Activated naive CD4-positive, alpha-beta T cell treated with anti-CD3 and anti-CD28 coated beads for 36 hours (primary cell): ENCODE measurements around the gene UTP11. TPM values are rescaled to one million over a fixed set of nuclear protein-coding genes. Genes with fewer than 3 reads are reported as not detected.

ENCODE experiments used
- CTCF ChIA-PET: fragments of 350-600 bp; sonication (Branson Sonifier 250); formaldehyde crosslinking; loops from one replicate; lab custom pipeline; 2021; ENCODE audit warnings: antibody characterized with exemption; lab: Charles Lee
- DNase-seq: peaks from one replicate; pipeline ENCODE4 v3.0.0-alpha.2; 2020
- H3K27ac Mint-ChIP-seq: one replicate; pipeline ENCODE4 v1.8.0; 2021; ENCODE audit warnings: mild to moderate bottlenecking, mixed read lengths
- H3K27me3 Mint-ChIP-seq: one replicate; pipeline ENCODE4 v1.8.0; 2021; ENCODE audit warnings: low read depth, mixed read lengths
- H3K36me3 Mint-ChIP-seq: one replicate; pipeline ENCODE4 v1.8.0; 2021; ENCODE audit warnings: low read depth, mixed read lengths
- H3K4me1 Mint-ChIP-seq: one replicate; pipeline ENCODE4 v1.8.0; 2021; ENCODE audit warnings: low read depth, mixed read lengths
- H3K4me3 Mint-ChIP-seq: one replicate; pipeline ENCODE4 v1.8.0; 2021; ENCODE audit warnings: mild to moderate bottlenecking, moderate library complexity, mixed read lengths
- H3K9me3 Mint-ChIP-seq: one replicate; pipeline ENCODE4 v1.8.0; 2021; ENCODE audit warnings: mixed read lengths
- intact Hi-C: fragments of 100-400 bp; cut with micrococcal nuclease; formaldehyde crosslinking; loops from one replicate; pipeline ENCODE4 v1.15.1; 2023
- total RNA-seq, 2 experiments: library from RNA; stranded (reverse); gene quantifications; one replicate each; pipeline ENCODE4 v1.2.3, GENCODE V29; 2021

Gene UTP11
- total RNA-seq, 2 experiments from 2014 or later = 49.7 to 49.8 TPM

- DNase-seq = no peak
- Mint-ChIP-seq H3K27me3 (peaks cover 53% of the 10 kb centered on the region), H3K4me3 (no peak overlapping the region), H3K27ac (no peak overlapping the region), H3K9me3 (no peaks in the 10 kb centered on the region), H3K36me3 (no peaks in the 10 kb centered on the region), H3K4me1 (peaks cover 9% of the 10 kb centered on the region)
- intact Hi-C loops = loop anchor here (5.0 kb wide), 1 partner anchor 780 kb away; no protein-coding TSS in a partner anchor
- CTCF ChIA-PET = interaction anchor here (0.5 to 0.6 kb wide), 2 partner anchors 25 to 240 kb away, joined by 3 to 6 read pairs; no protein-coding TSS in a partner anchor
Observed at GRCh38 chr1:38041936-38042834, 29.7 kb downstream of the UTP11 start.

GRCh38 chr1:38043036-38043747, 30.7 kb downstream of the UTP11 start:
- Mint-ChIP-seq H3K4me3 (no peak overlapping the region), H3K27ac (no peak overlapping the region)

GRCh38 chr1:38044221-38045215, 32.0 kb downstream of the UTP11 start:
- intact Hi-C loops = loop anchor here (5.0 kb wide), 1 partner anchor 778 kb away; no protein-coding TSS in a partner anchor
- no peak overlapping the region for H3K27ac Mint-ChIP-seq
- no peaks in the 10 kb centered on the region for H3K36me3 Mint-ChIP-seq
- no peaks in the 10 kb centered on the region for H3K9me3 Mint-ChIP-seq
- no peak for DNase-seq
- CTCF ChIA-PET = interaction anchor here (0.7 kb wide), 1 partner anchor 10 kb away, joined by 3 read pairs; no protein-coding TSS in a partner anchor
- peaks cover 65% of the 10 kb centered on the region for H3K27me3 Mint-ChIP-seq
- peak overlapping the region; percentile 26 for H3K4me3 Mint-ChIP-seq
- H3K4me1 Mint-ChIP-seq = peaks cover 9% of the 10 kb centered on the region

More at GRCh38 chr1:38043036-38043747, 30.7 kb downstream of the UTP11 start:
- no peaks in the 10 kb centered on the region for H3K36me3 Mint-ChIP-seq
- intact Hi-C loops = loop anchor here (5.0 kb wide), 1 partner anchor 779 kb away; no protein-coding TSS in a partner anchor
- H3K9me3 Mint-ChIP-seq = no peaks in the 10 kb centered on the region
- CTCF ChIA-PET = interaction anchor here (0.5 kb wide), 1 partner anchor 24 kb away, joined by 3 read pairs; no protein-coding TSS in a partner anchor
- peaks cover 63% of the 10 kb centered on the region for H3K27me3 Mint-ChIP-seq
- no peak for DNase-seq
- H3K4me1 Mint-ChIP-seq = peaks cover 9% of the 10 kb centered on the region

DNA sequence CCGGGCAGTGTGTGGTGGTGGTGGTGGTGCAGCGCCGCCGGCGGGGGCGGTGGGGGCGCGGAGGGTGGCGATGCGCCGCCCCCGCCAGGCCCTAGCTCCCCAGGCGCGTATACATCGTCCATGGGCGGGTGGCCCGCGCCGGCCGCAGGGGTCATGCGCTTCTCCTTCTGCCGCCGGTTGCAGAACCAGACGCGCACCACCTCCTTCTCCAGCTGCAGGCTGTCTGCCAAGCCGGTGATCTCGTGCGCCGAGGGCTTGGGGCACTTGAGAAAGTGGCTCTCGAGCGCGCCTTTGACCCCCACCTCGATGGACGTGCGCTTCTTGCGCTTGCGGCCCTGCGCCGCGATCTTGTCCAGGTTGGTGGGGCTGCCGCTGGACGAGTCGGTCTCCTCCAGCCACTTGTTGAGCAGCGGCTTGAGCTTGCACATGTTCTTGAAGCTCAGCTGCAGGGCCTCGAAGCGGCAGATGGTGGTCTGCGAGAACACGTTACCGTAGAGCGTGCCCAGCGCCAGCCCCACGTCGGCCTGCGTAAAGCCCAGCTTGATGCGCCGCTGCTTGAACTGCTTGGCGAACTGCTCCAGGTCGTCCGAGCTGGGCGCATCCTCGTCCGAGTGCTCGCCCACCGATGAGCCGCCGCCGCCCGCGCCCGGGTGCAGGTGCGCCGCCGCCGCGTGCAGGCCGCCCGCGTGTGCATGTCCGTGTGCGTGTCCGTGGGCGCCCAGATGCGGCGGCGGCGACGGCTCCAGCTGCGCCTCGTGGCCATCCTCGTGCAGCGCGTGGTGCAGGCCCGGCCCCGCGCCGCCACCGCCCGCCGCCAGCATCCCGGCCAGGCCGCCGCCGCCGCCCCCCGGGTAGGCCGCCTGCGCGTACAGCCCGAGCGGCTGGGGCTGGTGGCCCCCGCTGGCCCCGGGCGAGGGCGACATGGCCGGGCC, 33.1 kb downstream of the UTP11 start:
- no peak for DNase-seq
- intact Hi-C loops = loop anchor here (2.0 kb wide), 1 partner anchor 15 kb away; no protein-coding TSS in a partner anchor
- CTCF ChIA-PET = interaction anchor here (0.7 kb wide), 1 partner anchor 12 kb away, joined by 3 read pairs; no protein-coding TSS in a partner anchor
- Mint-ChIP-seq H3K27ac (no peak overlapping the region), H3K4me3 (peak overlapping the region; percentile 14), H3K27me3 (peaks cover 57% of the 10 kb centered on the region), H3K36me3 (no peaks in the 10 kb centered on the region), H3K4me1 (peaks cover 9% of the 10 kb centered on the region), H3K9me3 (no peaks in the 10 kb centered on the region)

GRCh38 chr1:38046333-38046883, 33.9 kb downstream of the UTP11 start, which contains the start of gene POU3F1:
Gene POU3F1 (minus strand): TSS chr1:38046793. CDS start chr1:38046743, 50 bp downstream.
- no peak within 1 kb of the TSS for H3K27ac Mint-ChIP-seq
- CTCF ChIA-PET = no interaction called here

GRCh38 chr1:38046884-38047602, 34.5 kb downstream of the UTP11 start:
- H3K4me1 Mint-ChIP-seq = peaks cover 9% of the 10 kb centered on the region
- no peaks in the 10 kb centered on the region for H3K36me3 Mint-ChIP-seq

More at GRCh38 chr1:38046333-38046883, 33.9 kb downstream of the UTP11 start, which contains the start of gene POU3F1:
- peak; percentile 63 for DNase-seq
- Mint-ChIP-seq H3K9me3 (no peaks in the 10 kb centered on the region), H3K36me3 (no peaks in the 10 kb centered on the region), H3K4me3 (peak within 1 kb of the TSS; percentile 65), H3K27me3 (peaks cover 49% of the 10 kb centered on the region), H3K4me1 (peaks cover 9% of the 10 kb centered on the region)
- intact Hi-C loops = loop anchor here (2.0 kb wide), 1 partner anchor 16 kb away; no protein-coding TSS in a partner anchor

GRCh38 chr1:38047603-38048141, 35.1 kb downstream of the UTP11 start:
- Mint-ChIP-seq H3K27me3 (peaks cover 38% of the 10 kb centered on the region), H3K4me1 (peaks cover 10% of the 10 kb centered on the region), H3K27ac (no peak overlapping the region), H3K36me3 (no peaks in the 10 kb centered on the region), H3K9me3 (no peaks in the 10 kb centered on the region), H3K4me3 (peak overlapping the region; percentile 65)
- CTCF ChIA-PET = interaction anchor here (1.1 to 1.6 kb wide), 2 partner anchors 18 to 20 kb away, joined by 8 read pairs; no protein-coding TSS in a partner anchor
- no peak for DNase-seq
- intact Hi-C loops = loop anchor here (2.0 kb wide), 1 partner anchor 17 kb away; no protein-coding TSS in a partner anchor

More at GRCh38 chr1:38046884-38047602, 34.5 kb downstream of the UTP11 start:
- peak overlapping the region; percentile 65 for H3K4me3 Mint-ChIP-seq
- H3K27me3 Mint-ChIP-seq = peaks cover 43% of the 10 kb centered on the region
- H3K27ac Mint-ChIP-seq = no peak overlapping the region
- DNase-seq = no peak
- CTCF ChIA-PET = interaction anchor here (1.6 kb wide), 1 partner anchor 20 kb away, joined by 8 read pairs; no protein-coding TSS in a partner anchor
- intact Hi-C loops = loop anchor here (2.0 kb wide), 1 partner anchor 16 kb away; no protein-coding TSS in a partner anchor
- no peaks in the 10 kb centered on the region for H3K9me3 Mint-ChIP-seq

DNA sequence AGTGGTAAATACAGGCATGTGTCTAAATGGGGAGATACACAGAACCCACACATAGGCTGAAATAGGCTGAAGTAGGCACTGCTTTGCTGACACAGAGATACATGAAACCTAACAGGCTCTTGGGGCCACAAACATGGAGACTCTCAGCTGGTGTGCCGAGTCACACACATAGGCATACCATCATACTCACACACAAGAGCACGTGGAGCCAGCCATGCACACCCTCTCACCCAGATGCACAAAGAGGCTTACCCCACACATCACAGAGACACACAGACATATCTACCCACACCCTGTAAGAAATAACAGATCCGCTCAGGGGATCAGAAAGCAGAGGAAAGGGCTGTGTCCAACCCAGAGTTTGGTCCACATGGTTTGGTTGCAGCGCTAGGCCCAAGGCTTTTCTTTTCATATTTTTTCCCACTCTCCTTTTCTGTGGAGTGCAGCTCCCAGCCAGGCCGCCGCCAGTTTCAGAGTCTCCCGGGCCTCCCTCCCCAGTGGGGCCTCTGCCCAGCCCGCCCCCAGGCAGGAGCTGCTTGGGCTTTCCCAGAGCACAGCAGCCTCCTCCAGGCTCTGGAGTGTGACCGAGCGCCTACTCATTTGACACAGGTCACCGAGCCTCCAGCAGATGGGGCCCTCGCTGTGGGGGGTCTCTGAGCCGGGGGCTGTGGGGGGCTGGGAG, 38.0 kb downstream of the UTP11 start:
- Mint-ChIP-seq H3K27me3 (peaks cover 24% of the 10 kb centered on the region), H3K4me3 (no peak overlapping the region), H3K4me1 (peaks cover 7% of the 10 kb centered on the region), H3K27ac (no peak overlapping the region), H3K9me3 (no peaks in the 10 kb centered on the region), H3K36me3 (no peaks in the 10 kb centered on the region)
- intact Hi-C loops = no loop called here
- CTCF ChIA-PET = no interaction called here
- no peak for DNase-seq

DNA sequence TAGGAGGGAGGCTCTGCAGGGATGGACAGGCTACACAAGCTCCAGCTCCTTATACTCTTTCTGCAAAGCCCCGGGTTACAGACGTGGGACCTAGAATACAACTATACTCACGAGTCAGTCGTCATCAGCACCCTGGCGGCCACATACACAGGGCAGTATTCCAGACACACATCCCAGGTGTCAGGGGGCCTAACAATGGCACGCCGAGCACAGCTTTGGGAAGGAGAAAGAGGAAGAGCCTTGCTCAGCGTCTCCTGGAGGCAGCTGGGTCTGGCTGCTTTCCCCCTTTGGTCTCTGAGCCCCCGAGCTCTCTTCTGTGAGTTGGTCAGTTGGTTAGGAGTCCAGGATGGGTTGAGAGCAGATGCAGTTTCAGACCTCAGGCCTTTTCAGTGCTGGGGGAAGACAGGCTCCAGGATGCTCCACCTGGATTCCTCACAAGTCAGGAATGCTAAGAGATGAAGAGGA, 38.6 kb downstream of the UTP11 start:
- Mint-ChIP-seq H3K27me3 (peaks cover 23% of the 10 kb centered on the region), H3K36me3 (no peaks in the 10 kb centered on the region), H3K9me3 (no peaks in the 10 kb centered on the region), H3K4me3 (no peak overlapping the region), H3K27ac (no peak overlapping the region), H3K4me1 (peaks cover 5% of the 10 kb centered on the region)
- intact Hi-C loops = no loop called here
- CTCF ChIA-PET = no interaction called here
- DNase-seq = no peak
